ENCODE measurements around the gene WSB1.
"Not testable (repeated sequence)": the region's sequence is repeated elsewhere in the genome, so short reads cannot be mapped to it uniquely, and the experiment has no call there.

Gene WSB1, protein sequence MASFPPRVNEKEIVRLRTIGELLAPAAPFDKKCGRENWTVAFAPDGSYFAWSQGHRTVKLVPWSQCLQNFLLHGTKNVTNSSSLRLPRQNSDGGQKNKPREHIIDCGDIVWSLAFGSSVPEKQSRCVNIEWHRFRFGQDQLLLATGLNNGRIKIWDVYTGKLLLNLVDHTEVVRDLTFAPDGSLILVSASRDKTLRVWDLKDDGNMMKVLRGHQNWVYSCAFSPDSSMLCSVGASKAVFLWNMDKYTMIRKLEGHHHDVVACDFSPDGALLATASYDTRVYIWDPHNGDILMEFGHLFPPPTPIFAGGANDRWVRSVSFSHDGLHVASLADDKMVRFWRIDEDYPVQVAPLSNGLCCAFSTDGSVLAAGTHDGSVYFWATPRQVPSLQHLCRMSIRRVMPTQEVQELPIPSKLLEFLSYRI

DNA sequence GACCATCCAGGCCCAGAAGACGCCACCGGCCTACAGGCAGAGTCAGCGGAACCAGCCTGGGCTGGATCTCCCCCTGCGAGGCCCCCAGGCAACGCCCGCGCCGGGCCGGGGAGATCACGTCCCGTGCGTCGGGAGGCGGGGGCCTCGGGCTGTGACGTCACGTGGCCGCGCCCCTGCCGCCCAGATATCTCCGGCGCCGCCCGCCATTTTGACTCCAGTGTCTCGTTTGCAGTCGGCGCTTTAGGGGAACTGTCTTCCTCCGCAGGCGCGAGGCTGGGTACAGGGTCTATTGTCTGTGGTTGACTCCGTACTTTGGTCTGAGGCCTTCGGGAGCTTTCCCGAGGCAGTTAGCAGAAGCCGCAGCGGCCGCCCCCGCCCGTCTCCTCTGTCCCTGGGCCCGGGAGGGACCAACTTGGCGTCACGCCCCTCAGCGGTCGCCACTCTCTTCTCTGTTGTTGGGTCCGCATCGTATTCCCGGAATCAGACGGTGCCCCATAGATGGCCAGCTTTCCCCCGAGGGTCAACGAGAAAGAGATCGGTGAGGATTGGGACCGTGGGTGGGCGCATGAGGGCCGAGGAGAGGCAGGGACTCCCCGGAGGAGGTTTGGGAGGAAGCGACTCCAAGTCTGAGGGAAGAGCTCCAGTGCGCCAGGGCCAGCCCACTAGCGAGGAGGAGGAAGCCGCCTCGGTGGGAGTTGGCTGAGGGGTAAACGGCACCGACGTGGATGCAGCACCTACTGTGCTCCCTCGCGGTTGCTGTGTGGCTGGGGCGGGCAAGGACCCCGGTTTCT, at the start of gene WSB1:
WSB1 (plus strand) TSS at position 217 of the 791 bp plus-strand sequence; CDS start at position 499, 282 bp downstream.
- DNase-seq: peak; percentile 97

DNA sequence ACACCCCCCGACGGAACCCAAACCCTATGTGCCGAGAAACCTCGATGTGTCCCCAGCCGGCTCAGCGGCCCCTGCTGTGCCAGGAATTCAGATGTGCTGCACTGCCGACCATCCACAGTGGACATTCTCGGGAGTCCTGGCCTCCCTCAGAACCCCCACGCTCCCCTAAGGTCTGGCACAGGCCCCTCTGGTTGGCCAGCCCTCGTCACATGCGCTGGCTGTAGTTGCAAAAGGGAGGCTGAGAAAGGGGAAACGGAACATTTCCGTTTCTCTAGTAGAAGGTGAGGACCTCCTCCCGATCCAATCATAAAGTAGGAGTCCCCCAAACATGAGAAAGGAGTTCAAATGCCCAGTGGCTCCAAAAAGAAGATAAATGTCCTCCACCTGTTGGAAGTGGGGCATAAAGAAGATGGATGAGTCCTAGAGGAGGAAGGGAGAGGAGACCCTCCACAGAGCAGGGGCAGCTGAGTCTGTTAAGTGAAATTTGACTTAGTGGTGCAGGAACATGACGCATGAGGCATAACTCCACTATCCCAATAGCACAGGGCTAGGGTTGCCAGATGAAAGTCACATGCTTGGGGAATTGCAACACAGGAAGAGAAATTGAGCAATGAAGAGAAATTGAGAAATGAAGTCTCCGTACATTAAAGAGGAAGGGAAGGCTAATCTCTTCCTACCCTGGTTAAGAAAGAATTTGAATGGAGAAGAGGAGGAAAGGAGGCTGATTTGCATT, 49.3 kb upstream of the WSB1 start:
- DNase-seq: no peak

DNA sequence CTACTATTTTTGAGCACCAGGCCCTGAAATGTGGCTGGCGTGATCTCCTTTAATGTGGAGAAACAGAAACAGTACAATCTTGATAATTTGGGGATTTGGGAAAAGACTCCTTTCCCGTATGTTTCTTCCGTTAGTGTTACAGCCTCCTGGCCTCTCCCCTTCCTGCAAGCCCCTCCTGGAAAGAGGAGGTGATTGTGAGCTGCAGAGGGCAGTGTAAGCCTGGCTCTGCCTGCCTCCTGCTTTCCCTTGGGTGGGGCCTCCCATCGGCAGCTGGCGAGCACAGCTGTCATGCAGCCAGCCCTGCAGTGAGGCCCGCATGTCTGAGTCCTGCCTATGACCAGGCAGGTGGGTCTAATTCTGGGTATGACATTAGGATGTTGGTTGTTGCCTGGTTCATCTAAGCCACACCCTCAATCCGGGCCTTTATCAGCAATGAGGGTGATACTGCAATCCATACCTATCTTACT, 48.7 kb upstream of the WSB1 start:
- peak; percentile 70 for DNase-seq

DNA sequence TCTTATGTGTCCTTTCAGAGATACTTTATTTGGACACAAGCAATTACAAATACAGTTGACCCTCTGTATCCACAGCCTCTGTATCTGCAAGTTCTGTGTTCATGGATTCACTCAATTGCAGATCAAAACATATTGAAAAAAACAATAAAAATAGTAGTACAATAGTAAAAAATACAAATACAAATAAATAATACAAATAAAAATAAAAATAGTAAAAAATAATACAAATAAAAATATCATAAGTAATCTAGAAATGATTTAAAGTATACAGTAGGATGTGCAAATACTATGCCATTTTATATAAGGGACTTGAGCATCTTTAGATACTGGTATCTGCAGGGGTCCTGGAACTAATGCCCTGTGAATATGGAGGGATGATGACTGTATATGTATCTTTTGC, 47.4 kb upstream of the WSB1 start:
- DNase-seq: no peak

DNA sequence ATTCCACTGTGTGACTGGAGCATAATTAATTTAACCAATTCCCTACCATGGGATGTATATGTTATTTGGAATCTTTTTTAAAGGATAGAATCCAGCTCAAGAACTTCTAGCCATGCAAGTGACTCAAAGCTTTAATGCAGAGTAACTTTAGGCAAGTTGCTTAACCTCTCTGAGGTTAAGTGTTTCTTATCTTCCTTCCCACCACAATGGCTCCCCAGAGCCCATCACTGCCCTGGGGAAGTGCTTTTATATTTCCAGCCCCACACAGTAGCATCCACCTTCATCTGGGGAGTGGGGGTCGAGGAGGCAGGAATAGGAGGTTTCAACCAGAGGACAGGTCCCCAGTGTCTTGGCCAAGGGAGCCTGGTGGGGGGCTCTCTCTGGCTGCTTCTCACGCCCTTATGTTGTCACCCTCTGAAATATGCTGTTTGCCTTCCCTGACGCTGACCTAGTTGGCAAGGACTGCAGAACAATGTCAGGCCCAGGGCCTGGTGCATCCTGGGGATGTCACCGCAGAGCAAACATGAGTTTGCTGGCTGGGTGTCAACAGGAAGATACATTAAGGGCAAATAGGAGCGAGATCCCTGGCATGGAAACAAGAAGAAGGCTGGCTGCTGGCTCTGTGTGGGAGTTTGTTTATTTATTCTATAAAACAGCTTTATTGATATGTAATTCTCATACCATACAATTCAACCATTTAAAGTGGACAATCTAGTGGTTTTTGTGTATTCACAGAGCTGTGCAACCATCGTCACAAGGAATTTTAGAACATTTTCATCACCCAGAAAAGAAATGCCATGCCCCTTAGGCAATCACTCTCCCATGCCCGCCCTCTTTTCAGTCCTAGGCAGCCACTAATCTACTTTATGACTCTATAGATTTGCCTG, 46.6 kb upstream of the WSB1 start:
- DNase-seq: no peak

DNA sequence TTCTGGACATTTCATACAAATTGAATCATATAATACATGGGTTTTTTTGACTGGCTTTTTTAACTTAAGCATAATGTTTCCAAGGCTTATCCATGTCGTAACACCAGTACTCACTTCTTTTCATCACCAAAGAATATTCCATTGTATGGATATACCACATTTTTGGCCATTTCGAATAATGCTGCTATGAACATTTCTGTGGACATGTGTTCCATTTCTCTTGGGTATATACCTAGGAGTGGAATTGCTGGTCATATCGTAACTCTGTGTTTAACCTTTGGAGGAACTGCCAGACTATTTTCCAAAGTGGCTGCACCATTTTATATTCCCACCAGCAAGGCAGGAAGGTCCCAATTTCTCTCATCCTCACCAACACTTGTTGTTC, 46.0 kb upstream of the WSB1 start:
- DNase-seq: no peak

DNA sequence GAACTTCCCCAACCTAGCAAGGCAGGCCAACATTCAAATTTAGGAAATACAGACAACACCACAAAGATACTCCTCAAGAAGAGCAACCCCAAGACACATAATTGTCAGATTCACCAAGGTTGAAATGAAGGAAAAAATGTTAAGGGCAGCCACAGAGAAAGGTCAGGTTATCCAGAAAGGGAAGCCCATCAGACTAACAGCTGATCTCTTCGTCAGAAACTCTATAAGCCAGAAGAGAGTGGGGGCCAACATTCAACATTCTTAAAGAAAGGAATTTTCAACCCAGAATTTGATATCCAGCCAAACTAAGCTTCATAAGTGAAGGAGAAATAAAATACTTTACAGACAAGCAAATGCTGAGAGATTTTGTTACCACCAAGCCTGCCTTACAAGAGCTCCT, 43.1 kb upstream of the WSB1 start:
- DNase-seq: not testable (repeated sequence)

DNA sequence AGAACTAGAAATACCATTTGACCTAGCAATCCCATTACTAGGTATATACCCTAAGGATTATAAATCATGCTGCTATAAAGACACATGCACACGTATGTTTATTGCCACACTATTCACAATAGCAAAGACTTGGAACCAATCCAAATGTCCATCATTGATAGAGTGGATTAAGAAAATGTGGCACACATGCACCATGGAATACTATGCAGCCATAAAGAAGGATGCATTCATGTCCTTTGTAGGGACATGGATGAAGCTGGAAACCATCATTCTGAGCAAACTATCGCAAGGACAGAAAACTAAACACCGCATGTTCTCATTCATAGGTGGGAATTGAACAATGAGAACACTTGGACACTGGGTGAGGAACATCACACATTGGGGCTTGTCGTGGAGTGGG, 39.1 kb upstream of the WSB1 start:
- not testable (repeated sequence) for DNase-seq

DNA sequence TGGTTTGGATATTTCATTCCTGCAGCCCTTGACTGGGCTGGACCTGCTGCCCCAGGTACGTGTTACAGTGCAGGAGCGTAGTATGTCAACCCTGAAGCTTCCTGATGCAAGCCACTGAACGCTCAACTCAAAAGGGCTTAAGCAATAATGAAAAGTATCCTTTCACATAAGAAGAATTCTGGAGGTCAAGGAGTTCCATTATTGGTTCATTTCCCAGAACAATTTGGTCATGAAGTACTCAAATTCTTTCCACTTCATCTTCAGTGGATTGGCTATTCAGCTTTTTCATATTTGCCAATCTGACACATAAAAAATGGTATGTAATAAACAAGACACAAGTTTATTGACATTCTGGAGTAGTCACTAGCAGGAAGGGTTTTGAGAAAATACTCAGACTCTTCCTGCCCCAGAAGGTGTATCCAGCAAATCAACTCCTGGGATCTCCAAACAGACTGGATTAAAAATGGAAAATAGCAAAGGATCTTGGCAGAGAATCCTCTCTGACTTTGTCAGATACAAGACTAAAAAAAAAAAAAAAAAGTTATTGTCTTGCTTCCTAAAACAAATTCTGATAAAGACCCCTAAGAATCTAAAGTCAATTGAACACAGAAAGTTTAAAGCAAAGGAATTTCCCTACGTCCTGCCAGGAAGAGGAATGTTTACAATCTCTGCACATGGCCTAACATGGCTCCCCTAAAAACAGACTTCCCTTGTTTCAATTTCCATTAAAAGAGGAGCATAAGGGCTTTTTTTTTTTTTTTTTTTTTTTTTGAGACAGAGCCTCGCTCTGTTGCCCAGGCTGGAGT, 37.5 kb upstream of the WSB1 start:
- no peak for DNase-seq

DNA sequence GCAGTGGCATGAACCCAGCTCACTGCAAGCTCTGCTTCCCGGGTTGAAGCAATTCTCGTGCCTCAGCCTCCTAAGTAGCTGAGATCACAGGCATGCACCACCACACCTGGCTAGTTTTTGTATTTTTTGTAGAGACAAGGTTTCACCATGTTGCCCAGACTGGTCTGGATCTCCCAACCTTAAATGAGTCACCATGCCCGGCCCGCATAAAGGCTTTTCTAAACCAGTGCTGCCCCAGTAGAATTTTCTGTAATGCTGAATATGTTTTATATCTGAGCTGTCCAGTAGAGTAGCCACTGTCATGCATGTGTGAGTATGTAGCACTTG, 36.9 kb upstream of the WSB1 start:
- no peak for DNase-seq

DNA sequence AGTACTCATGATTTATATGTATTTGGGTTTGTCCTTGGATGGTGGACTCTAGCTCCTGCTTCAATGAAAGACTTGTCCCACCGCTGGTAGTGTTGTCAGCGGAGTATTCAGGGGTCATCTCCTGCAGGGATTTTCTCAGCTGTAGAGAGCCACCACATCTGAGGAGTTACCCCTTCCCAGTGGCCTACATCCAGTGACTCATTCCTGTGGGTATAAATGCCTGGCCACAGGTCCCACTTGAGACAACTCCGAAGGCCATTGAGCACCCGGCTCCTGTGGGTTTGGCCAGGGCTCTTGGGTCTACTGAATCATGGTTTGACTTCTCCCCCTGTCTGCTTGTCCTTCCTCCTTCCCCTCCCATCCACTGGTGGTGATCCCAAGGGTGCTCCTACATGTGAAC, 34.6 kb upstream of the WSB1 start:
- no peak for DNase-seq

DNA sequence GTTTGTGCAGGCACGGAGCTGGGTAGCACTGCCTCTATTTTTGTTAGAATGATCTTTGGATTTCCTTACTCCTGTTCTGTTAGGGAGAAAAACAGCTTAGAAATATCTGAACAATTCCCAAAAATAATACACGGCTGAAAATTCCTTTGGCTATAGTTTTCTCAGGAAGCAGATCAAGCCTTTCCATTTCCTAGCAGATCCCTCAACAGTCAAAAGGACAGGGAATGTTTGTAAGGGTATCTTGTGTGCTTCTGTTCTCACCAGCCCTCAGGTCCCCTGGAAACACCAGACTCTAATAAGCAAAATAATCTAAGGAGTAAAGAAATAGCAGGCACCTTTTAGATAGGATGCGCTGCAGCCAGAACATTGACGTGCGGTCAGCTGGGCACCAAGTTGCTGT, 30.5 kb upstream of the WSB1 start:
- no peak for DNase-seq

DNA sequence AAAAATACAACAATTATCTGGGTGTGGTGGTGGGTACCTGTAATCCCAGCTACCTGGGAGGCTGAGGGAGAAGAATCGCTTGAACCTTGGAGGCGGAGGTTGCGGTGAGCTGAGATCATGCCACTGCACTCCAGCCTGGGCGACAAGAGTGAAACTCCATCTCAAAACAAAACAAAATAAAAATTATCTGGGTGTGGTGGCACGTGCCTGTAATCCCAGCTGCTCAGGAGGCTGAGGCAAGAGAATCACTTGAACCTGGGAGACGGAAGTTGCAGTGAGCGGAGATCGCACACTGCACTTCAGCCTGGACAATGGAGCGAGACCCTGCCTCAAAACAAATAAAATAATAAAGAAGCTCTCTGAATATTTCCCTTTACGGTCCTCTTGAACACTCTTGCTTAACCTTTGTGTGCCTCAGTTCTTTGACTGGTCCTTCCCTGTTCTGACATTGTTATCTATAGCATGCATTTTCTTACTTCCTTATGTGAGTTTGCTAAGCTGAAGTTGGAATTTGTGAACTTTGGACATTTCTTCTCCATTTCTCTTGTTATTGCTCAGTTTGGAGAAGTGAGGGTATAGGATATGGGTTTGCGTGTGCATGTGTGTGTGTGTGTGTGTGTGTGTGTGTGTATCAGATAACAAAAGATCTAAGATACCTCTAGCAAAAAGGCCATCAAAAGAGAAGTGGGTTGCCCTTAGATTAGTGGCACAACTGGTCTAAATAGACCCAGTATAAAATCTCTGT, 29.7 kb upstream of the WSB1 start:
- DNase-seq: no peak

DNA sequence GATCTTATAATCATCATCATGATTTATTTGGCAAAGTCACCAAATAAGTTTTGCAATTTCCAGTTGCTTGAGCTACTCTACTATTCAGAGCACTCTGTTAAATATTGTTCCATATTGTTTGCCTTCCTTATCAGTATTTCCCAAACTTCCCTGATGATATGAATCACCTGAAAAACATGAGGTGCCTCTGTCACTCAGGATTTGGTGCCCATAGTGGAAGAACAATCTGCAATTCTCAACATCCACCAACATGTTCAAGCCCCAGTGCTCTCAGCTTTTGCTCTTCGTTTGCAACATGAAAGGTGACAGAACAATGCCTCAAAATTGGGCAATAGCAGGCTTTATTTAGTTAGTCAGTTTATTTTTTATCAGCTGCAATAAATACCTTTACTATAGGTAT, 28.6 kb upstream of the WSB1 start:
- no peak for DNase-seq

DNA sequence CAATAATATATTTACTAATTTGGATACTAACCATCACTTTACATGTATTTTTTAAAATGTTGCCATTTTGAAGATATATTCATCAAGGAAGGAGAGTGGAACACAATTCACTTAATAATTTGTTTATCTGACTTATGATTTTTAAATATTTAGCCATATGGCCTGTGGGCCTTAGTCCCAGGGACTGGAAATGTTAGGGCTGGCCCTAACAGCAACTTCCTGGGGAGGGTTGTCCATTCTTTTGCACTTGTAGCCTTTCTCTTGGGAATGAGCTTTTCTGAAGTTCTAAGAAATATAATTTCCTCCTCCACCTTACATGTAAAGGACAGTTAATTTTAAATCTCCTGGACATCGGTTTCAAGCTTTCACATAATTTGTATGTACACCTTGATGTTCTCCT, 27.7 kb upstream of the WSB1 start:
- no peak for DNase-seq

DNA sequence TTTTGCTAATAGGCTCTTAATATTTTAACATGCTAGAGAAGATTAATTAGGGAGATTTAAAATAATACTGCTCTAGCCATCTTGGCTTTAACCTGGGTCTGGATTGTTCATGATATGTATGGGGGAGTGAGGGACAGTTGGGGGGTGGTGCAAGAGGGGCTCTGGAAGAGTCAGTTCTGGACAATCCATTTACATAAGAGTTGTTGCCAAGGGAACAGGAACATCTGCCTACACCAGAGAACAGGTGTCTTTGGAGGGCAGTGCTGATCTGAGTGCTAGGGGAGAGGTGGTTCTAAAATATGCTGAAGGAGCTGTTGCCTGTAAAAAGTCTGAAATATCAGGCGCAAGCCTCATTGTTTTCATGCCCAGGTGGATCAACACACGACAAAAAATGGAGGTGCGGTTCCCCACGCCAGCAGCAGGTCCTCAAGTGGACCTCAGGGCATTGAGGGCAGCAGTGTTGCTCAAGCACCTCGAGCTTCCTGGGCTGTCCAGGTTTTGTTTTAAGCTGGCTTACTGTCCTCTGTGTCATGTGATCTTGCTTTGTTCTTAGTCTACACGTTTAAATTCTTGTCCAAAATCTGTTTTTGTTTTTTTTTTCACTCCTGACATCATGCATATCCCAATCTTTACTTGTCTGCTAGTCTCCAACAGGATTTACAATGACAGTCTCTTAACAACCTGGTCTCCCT, 25.4 kb upstream of the WSB1 start:
- DNase-seq: no peak

DNA sequence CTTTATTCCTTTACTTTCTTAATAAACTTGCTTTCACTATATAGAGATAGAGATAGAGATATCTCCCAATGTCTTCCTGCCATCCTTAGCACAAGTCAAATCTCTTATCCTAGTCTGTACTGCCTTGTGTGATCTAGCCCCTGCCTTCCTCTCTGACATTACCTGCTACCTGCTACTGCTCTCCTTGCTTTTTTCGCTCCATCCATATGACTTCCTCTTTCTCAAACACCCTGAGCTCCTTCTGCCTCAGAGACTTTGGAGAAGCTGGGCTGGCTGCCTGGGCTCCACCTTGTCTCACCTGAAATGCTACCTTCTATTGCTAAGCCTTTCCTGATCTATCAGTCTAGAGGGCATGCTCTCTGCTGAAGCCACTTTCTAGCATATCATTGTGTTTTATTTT, 24.7 kb upstream of the WSB1 start:
- DNase-seq: no peak

DNA sequence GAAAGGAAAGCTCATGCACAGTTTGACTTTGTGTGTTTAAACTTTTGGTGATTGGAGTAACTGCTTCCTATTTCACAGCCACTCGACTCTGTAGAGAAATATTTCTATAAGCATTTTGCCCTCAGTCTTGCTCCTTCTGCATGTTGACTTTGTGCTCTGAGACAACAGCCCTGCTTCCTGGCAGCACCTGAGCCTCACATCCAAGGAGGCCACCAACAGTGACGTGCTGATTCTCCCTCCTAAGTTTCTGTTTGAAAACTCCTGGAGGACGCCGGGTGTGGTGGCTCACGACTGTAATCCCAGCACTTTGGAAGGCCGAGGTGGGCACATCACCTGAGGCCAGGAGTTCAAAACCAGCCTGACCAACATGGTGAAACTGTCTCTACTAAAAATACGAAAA, 23.9 kb upstream of the WSB1 start:
- no peak for DNase-seq

DNA sequence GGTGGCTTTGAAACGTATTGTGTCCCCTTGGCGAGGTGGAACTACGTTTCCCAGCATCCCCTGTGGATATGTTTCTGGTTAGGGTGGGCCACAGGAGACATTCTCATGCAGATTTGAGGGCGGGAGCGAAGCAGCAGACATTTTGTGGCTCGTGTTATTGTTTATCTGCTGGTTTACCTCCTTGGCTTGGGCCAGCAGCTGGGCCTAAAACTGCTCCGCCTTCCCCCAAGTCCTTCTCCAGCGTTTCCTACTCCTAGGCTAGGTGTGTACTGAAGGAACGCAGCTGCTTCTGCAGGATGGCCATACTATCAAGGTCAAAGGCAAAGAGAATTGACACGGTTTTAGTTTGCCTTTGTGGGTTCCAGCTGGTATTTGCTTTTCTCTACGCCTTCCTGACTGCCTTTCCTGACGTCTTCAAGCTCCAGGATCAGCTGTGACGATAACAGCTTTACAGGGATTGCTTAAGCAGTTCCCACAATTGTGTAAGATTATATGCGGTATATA, 17.2 kb upstream of the WSB1 start:
- no peak for DNase-seq

DNA sequence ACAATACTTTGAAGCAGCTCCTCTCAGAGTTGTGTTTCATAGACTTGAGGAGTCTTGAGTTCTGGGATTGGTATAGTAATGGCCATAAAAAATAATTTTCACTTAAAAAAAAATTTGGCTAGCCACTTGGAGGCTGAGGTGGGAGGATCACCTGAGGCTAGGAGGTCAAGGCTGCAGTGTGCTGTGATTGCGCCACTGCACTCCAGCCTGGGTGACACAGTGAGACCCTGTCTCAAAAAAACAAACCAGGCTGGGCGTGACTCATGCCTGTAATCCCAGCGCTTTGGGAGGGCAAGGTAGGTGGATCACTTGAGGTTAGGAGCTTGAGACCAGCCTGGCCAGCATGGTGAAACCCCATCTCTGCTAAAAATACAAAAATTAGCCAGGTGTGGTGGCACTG, 14.8 kb upstream of the WSB1 start:
- DNase-seq: not testable (repeated sequence)

Data from activated CD8-positive, alpha-beta memory T cell treated with anti-CD3 and anti-CD28 coated beads, Interleukin-2, amount 50 U/mL, for 48 hours (primary cell).